WI38 (cell line): ENCODE data around the gene NFKBIE.

Experiments
- H3K4me3 ChIP-seq: 2 replicates; pipeline ENCODE4 v1.5.1; 2011; ENCODE audit warnings: low read depth, mild to moderate bottlenecking, control low read depth, low read length
- TF ChIP-seq, protein P1 (sequence below): IDR thresholded peaks from 2 replicates; pipeline ENCODE4 v1.5.1; 2012; ENCODE audit warnings: low read depth, mild to moderate bottlenecking, control low read depth, low read length

The NFKBIE gene

GRCh38 chr6:44267252-44267651 is 1.9 kb upstream of the NFKBIE start:
- TF ChIP-seq, protein P1, sequence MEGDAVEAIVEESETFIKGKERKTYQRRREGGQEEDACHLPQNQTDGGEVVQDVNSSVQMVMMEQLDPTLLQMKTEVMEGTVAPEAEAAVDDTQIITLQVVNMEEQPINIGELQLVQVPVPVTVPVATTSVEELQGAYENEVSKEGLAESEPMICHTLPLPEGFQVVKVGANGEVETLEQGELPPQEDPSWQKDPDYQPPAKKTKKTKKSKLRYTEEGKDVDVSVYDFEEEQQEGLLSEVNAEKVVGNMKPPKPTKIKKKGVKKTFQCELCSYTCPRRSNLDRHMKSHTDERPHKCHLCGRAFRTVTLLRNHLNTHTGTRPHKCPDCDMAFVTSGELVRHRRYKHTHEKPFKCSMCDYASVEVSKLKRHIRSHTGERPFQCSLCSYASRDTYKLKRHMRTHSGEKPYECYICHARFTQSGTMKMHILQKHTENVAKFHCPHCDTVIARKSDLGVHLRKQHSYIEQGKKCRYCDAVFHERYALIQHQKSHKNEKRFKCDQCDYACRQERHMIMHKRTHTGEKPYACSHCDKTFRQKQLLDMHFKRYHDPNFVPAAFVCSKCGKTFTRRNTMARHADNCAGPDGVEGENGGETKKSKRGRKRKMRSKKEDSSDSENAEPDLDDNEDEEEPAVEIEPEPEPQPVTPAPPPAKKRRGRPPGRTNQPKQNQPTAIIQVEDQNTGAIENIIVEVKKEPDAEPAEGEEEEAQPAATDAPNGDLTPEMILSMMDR, result no peak

DNA sequence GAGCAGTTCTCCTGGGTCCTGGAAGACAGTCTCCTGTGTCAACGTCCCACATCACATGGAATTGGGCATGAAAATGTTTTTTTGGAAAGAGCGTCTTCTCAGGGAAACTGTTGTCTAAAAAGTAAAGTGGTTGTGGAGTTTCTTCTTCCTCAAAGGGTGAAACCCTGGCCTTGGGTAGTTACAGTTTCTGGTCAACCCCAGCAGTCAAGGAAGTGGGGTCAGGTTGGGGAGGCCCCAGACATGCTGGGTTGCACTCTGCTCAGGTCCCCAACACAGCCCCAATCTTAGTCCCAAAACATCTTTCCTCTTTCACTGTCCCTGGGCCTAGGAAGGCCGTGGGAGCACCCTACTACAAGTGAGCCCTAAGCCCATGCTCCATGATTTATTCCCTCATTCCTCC is 996 bp upstream of the NFKBIE start:
- no peak overlapping the region for H3K4me3 ChIP-seq
- TF ChIP-seq, protein P1, result no peak

More at GRCh38 chr6:44267252-44267651, 1.9 kb upstream of the NFKBIE start:
- H3K4me3 ChIP-seq, result no peak overlapping the region

DNA sequence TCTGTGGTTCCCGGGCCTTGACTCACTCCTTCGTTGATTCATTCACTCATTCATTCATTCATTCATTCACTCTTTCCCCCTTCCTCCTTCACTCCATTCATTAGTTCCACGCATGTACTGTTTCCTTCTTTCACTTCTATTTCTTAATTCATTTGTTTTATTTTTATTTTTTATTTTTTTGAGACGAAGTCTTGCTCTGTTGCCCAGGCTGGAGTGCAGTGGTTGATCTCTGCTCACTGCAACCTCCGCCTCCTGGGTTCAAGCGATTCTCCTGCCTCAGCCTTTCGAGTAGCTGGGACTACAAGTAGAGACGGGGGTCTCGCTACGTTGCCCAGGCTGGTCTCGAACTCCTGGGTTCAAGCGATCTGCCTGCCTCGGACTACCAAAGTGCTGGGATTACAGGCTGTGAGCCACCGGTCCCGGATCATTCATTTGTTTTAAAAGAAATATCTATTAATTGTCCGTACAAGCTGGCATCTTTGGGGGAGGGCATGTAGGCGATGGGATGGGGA is 427 bp upstream of the NFKBIE start:
- H3K4me3 ChIP-seq, result no peak overlapping the region; the same call in 1 of the 2 replicates
- TF ChIP-seq, protein P1, result no peak

GRCh38 chr6:44264154-44265006 is 971 bp downstream of the NFKBIE start:
- TF ChIP-seq, protein P1, result peak; percentile 10; the same call in 1 of the 2 replicates
- peak overlapping the region; percentile 74 for H3K4me3 ChIP-seq

DNA sequence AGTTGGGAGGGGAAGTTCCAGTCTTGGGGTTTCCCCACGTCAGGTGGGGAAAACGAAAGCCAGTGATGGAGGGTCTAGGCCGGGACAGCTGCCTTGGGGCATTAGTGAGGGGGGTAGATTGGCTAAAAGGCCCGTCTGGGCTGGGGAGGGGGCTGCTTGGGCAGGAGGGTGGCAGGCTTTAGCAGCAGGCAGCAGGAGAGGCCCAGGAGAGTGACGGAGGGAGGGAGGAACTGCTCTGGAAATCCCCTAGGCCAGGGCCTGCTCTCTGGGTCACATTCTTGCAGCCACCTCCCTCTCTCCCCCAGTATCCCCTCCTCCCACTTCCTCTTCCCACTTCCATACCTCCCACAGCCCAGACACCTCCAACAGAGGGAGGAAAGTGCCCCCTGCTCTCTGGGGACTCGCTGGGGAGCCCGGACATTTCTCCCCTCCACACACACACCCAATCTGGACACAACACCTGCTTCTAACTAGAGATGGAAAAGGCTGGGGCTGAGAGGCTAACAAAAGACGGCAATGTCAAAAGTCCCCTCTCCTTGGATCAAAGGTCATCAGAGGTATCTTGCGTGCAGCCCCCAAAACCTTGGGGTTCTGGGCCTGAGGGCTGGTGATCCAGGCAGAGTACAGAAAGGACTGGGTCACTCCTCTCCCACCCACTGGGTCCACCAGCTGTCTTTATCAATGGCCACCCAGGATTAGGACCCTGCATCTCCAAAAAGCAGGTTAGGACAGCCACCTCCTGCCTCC is 1.8 kb downstream of the NFKBIE start:
- TF ChIP-seq, protein P1, result no peak

GRCh38 chr6:44262467-44263353 is 2.6 kb downstream of the NFKBIE start:
- TF ChIP-seq, protein P1, result no peak
- H3K4me3 ChIP-seq, result peak overlapping the region; percentile 74

More for the DNA sequence above, 1.8 kb downstream of the NFKBIE start:
- H3K4me3 ChIP-seq, result peak overlapping the region; percentile 74
